NB4 (cell line): ENCODE data around the gene CDK5RAP3.

Experiments
- CTCF ChIP-seq: IDR thresholded peaks from one replicate; pipeline ENCODE4 v1.5.1; 2012; ENCODE audit warnings: low read depth, low read length
- MAX ChIP-seq: IDR thresholded peaks from 2 replicates; pipeline ENCODE4 v1.6.1; 2011; ENCODE audit warnings: low read depth, low read length

GRCh38 chr17:48027322-48027981 lies 56.5 kb downstream of the CDK5RAP3 start:
- TF ChIP-seq CTCF: no peak
- TF ChIP-seq MAX: no peak
